HG03196 (cell line): Measurements from ENCODE around the gene CLEC1A.

Experiments used
- ATAC-seq: cut with Tn5 transposase; IDR thresholded peaks from one replicate; pipeline ENCODE4 v1.9.1; 2021; ENCODE audit not compliant: unreplicated experiment

The CLEC1A gene, protein sequence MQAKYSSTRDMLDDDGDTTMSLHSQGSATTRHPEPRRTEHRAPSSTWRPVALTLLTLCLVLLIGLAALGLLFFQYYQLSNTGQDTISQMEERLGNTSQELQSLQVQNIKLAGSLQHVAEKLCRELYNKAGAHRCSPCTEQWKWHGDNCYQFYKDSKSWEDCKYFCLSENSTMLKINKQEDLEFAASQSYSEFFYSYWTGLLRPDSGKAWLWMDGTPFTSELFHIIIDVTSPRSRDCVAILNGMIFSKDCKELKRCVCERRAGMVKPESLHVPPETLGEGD

DNA sequence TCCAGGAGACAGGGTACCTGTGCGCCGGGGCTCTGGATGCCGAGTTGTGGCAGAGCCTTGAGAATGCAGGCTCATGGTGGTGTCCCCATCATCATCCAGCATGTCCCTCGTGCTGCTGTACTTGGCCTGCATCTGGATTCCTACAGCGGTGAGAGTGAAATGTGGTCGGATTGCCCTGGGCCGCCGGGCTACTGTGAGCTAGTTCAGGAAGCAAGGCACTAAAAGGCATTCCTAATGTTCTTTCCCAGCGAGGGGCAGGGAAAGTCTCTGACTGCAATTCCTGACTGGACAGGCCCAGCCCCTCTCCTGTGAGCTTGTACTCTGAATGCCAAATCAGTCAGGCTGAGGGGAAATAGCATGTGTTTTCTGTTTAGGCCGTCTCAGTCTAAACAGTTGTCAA is at the start of gene CLEC1A:
Gene CLEC1A, minus strand, starts transcription at position 195 of the 400 bp plus-strand sequence. Its CDS starts 63 bp downstream, at position 132.
- no peak for ATAC-seq

DNA sequence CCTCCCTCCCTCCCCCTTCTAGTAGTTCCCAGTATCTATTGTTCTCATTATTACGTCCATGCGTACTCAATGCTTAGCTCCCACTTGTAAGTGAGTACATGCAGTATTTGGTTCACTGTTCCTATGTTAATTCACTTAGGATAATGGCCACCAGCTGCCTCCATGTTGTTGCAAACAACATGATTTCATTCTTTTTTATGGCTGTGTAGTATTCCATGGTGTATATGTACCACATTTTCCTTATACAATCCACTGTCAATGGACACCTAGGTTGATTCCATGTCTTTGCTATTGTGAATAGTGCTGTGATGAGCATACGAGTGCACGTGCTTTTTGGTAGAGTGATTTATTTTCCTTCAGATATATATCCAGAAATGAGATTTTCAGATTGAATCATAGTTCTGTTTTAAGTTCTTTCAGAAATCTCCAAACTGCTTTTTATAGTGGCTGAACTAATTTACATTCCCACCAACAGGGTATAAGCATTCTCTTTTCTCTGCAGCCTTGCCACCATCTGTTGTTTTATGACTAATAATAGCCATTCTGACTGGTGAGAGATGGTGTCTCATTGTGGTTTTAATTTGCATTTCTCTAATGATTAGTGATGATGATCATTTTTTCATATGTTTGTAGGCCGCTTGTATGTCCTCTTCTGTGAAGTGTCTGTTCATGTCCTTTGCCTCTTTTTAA is 49.1 kb upstream of the CLEC1A start:
- peak; percentile 69 for ATAC-seq

DNA sequence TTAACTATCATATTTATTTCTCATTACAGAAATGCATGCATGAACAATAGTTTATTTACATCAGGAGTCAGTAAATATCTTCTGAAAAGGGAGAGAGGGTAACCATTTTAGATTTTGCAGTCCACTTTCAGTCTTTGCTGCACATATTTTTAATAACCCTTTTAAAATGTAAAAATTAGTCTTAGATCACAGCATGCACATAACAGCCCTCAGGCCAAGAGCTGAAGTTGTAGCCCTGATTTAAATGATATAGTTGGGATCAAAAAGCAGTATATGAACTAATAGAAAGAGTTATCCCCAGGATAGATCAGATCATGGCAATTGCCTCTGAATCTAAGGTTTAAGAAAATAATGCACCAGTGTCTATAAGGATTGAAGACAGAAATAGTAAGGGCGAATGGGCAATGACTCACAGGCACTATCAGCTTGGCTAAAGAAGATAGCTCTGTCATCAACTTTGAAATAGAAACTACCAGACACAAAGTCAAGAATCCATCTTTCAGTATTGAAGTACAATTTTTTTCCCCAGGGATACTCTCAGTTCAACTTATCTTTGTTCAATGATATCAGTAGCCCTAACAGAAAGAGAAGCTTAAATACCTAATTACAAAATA is 44.3 kb upstream of the CLEC1A start:
- ATAC-seq: no peak

DNA sequence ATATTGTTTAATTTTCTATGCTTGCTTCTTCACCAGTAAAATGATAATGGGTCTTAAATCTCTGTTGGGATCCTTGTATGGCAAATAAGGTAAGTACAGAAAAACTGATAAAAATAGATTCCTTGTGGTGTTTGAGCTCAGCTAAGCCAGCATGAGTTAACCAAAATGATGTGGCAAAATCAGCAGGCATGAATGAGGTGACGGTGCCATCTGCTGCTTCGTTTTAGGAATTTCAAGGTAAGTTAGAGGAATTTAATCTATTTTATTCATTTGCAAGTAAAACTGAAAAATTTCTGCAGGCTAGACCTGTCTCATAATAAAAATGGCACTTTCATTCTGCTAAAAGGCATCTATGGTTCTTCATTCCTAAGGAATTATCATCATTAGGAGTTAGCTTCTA is 41.2 kb upstream of the CLEC1A start:
- ATAC-seq: no peak

DNA sequence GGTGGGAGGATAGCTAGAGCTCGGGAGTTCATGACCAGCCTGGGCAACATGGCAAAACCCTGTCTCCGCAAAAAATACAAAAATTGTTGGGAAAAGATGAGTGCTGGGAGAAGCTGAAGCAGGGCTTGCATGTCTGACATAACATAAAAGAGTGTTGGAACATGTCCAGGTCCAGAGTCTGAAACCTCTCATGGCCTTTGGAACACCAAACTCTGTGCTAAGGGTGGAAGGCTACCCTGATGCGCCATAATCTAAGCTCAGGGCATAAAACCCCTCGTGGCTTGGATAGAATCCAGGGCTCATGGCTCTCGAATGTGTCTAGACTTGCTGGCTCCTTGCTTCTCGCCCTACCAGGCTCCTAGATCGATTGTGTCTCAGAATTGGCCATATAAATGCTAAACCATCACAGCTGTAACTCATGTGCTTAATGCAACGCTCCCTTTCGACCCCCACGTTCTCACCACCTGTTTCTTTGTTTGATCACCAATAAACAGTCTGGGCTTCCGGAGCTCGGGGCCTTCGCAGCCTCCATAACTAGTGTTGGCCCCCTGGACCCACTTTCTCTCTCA is 37.9 kb upstream of the CLEC1A start:
- no peak for ATAC-seq

DNA sequence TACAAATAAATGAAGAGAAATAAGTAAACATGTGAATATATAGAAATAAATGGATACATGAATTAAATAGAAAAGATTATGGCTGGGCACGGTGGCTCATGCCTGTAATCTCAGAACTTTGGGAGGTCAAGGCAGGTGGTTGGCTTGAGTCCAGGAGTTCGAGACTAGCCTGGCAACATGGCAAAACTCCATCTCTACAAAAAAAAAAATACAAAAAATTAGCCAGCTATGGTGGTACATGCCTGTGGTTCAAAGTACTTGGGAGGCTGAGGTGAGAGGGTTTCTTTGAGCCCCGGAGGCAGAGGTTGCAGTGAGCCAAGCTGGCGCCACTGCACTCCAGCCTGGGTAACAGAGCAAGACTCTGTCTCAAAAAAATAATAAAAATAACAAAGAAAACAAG is 36.3 kb upstream of the CLEC1A start:
- no peak for ATAC-seq

DNA sequence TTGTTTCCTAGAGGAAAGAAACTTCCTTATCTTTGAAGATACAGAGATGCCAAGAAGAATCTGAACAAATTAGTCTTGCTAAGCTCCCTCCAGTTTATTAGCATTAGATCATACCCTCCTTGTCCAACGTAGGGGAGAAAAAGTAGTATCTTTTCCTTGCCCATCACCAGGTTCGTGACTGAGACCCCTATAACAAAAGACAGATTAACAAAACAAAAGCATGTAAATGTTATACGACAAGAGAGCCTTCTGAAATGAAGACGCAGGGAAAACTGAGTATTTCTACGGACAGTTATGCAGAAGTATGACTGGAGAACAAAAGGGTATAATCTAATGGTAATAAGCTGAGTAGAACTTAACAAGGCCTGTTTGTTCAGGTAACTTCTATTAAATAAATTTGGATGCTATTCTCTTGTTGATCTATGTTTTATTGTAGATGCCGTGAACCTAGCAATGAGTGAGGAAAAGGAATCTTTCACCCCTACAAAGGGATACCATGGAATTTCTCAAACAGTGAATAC is 34.1 kb upstream of the CLEC1A start:
- no peak for ATAC-seq

DNA sequence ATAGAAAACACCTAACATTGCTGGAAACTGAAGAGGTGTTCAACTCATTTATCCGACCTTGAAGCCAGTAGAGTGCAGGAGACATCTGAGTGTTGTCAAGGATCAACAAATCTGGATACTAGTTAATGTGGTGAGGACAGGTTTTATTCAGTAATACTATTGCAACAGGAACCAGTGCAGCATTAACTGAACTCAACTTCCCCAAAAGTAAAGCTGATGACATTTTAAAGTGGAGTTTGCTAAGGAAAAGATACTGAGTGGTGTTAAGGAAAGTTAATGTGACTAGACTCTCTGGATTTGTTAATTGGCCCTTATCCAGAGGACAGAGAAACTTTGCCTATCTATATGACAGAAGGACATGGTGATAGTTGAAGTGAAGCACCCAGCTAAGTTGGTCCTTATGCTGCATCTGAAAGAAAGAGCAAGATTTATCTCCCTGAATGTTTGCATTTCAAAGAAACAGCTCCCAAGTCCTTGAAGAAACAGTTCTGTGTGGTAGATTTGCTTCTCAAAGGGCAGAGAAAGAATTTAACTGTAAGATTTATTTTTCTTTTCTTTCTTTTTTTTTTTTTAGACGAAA is 32.4 kb upstream of the CLEC1A start:
- no peak for ATAC-seq

DNA sequence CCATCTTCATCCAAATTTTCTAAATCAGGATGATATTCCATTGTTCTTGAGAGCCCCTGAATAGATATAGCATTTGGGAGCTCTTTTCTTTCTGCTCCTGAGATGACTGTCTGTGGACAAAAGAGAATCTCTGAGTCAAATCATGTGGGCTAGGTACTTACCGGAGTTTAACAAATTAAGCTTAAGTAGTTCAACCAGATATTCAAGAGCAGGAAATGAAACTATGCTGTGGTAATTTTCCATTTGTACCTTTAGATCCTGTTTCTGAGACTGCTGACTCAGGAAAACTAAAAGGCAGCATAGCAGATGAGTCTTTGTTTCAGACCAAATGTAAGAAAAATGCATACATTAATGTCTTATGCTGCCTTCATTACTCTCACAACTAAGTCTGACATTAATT is 31.3 kb upstream of the CLEC1A start, which contains the start of gene CLEC7A:
Gene CLEC7A, minus strand, starts transcription at position 158 of the 400 bp plus-strand sequence. Its CDS starts 117 bp downstream, at position 41.
- ATAC-seq: peak; percentile 71

DNA sequence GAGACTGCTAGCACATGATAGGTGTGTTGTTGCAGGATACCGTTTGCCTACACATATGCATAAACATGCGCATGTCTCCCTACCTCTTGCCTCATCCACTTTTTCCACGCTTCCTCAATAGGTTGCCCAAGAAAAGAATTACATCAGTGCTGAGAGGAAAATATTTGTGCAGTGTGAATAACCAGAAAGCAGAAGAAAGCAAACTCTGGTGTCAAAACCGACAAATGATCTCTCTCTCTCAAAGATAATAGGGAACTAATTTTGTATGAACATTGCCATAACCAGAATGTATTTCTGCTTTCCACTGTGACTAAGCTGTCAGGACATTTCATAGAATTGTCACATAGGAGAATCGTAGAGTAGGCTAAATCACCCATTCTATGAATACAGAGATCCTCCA is 29.9 kb upstream of the CLEC1A start:
- no peak for ATAC-seq

DNA sequence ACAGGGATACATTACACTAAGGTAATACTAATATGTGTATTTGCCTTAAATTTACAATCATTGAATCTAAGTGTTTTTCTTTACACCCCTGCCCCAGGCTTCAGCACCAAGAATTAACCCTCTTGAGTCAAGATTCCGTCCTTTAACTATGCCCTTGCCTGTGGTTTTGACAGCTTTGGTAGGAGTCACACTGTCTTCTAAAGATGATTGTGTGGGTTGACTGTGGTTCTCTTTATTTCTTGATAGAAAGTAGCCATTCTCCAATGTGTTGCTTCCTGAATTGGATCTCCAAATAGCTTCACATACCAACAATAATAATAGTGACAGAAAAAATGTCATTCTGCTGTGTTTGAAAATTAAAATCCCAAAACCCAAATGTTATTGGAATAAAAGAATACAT is 27.6 kb upstream of the CLEC1A start:
- ATAC-seq: no peak

DNA sequence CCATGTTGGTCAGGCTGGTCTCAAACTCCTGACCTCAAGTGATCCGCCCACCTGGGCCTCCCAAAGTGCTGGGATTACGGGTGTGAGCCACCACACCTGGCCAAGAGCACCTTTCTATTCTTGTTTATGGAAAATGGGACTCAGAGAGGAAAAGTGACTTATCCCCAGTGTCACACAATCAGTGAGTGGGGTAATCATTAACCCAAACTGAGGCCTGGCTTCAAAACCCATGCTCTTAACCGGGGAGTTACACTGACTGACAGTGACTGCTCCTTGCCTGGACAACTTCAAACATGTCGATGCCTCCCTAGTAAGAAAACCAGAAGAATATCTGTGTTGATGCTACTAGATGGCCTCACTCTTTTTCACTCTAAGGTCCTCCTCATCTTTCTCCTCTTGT is 23.9 kb upstream of the CLEC1A start:
- no peak for ATAC-seq

DNA sequence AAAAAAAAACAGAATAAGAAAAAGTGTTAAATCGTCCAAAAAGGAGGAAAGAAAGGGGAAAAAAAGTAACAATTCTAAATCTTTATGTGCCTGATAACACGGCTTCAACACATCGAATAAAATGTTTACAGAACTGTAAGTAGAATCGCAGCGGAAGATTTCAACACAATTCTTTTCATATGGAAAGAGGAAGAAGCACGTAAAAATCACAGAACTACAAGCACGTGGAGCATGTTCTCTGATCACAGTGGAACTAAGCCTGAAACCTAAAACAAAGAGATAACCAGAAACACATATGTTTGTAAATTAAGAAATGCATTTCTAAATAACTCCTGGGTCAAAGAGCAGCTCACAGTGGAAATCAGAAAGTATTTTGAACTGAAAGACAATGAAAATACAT is 22.5 kb upstream of the CLEC1A start:
- no peak for ATAC-seq

DNA sequence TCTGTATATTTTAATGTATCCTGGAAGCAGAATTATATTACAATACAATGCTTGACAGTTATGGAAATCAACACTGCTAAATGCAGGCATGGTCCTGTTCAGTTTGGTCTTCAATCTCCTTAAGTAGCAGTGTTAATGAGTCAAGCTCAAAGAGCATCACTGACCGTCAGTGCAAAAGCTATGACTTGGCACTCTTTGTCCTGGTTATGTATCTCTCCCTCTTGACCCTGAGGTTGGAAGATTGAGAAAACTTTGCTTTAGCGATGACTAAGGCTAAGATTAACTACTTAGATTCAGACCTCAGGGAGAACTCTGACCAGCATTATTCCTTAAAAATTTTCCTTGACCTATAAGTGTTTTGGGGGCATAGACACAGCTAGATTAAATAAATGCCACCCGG is 20.3 kb upstream of the CLEC1A start:
- ATAC-seq: no peak

DNA sequence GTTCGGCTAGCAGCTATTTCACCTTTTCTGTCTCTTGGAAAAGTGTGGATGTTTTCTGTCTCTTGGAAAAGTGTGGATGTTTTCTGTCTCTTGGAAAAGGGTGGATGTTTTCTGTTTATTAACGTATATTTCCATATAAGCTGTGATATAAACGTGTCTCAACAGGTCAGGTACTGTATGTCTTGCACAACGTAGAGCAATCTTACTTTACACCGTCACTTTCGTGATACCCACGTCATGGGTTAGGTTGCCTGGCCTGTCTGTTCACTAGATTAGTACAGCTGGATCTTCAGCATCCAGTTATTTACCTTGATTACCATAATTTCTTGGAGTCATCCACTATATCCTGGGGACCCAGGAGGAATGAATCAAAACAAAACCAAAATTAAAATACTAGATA is 17.1 kb upstream of the CLEC1A start:
- ATAC-seq: no peak

DNA sequence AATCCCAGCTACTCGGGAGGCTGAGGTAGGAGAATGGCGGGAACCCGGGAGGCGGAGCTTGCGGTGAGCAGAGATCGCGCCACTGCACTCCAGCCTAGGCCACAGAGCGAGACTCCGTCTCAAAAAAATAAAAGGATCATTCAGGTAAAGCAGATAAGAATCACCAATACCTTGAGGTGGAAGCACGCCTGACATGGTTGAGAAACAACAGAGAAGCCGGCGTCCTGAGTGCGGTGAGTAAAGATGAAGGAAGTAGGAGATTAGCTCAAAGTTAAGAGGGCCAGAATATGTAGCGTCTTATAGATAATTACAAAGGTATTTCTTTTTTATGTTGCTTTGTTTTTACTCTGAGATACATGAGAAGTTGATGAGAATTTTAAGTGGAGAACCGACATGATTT is 16.5 kb upstream of the CLEC1A start:
- ATAC-seq: no peak

DNA sequence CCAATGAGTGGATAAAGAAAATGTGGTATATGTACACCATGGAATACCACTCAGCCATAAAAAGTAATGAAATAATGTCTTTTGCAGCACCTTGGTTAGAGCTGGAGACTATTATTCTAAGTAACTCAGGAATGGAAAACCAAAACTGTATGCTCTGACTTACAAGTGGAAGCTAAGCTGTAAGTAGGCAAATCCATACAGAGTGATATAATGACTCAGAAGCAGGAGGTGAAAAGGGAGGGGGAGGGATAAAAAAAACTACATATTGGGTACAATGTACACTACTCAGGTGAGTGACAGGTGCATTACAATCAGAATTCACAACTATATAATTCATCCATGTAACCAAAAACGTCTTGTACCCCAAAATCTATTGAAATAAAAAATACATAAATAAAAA is 15.1 kb upstream of the CLEC1A start:
- ATAC-seq: no peak

DNA sequence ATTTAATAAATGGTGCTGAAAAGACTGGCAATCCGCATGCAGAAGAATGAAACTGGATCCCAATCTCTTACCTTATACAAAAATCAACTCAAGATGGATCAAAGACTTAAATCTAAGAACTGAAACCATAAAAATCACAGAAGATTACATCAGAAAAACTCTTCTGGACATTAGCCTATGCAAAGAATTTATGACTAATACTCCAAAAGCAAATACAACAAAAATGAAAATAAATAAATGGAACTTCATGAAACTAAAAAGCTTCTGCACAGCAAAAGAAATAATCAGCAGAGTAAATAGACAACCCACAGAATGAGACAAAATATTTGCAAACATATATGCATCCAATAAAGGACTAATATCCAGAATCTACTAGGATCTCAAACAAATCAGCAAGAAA is 14.3 kb upstream of the CLEC1A start:
- no peak for ATAC-seq

DNA sequence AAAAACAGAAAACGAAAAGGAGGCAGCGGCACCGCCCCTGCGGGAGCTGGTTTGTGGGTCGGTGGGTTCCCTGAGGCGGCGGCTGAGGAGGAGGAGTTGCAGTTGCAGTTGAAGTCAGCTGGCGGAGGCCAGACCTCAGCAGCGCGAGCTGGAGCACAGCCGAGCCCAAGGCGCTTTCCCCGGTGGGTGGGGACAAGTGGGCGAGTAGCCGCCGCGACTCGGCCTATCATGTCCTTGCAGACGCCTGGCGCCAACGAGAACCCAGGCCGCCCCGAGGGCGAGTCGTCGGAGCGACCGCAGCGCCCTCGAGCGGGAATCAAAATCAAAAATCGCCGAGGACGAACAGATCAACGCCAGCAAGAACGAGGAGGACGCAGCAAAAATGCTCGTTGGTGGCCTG is 12.7 kb upstream of the CLEC1A start:
- no peak for ATAC-seq

DNA sequence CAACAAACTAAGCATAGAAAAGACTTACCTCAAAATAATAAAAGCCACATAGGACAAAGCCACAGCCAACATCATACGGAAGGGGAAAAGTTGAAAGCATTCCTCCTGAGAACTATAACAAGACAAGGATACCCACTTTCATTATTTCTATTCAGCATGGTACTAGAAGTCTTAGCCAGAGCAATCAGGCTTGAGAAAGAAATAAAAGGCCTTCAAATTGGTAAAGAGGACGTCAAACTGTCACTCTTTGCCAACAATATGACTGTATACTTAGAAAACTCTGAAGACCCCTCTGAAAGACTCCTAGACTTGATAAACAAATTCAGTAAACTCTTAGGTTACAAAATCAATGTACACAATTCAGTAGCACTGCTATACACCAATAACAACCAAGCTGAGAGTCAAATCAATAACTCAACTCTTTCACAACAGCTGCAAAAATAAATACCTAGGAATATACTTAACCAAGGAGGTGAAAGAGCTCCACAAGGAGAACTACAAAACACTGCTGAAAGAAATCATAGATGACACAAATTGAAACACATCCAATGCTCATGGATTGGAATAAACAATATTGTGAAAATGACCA is 11.6 kb upstream of the CLEC1A start:
- ATAC-seq: no peak

DNA sequence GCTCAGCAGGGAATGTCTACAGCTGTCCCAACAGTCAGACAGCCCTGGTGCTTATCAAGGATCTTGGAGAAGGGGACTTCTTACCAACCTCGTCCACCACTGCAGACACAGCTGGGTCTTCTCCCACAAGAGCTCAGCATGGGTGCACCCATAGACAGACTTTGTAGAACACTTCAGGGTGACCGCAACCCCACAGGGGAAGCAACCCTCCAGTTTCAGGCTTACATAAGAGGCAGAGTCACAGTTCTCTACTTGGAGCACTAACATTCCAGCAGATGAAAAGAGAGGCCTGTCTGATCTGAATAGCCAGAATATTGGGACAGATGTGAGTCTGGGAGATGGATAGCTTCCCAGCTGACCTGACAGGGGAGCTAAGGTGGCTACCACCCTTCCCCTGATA is 3.5 kb upstream of the CLEC1A start:
- no peak for ATAC-seq
